IMR-90 (cell line): ENCODE results near the gene FAM217B. TPM values are rescaled to one million over a fixed set of nuclear protein-coding genes. Genes with fewer than 3 reads are reported as not detected.

Experiments used
- ATAC-seq: fragments of 200-7000 bp; cut with Tn5 transposase; 2 replicates; pipeline ENCODE4 v1.9.1; 2020; ENCODE audit warnings: low read depth, mild to moderate bottlenecking, moderate library complexity
- BruUV-seq: library from RNA; stranded (reverse); fragments of 400-500 nt; replicated peaks from 2 replicates; lab custom pipeline; 2021; lab: Mats Ljungman, UMichigan
- CTCF ChIA-PET: fragments of 300-600 bp; formaldehyde crosslinking; extraction: SDS; loops from one replicate; lab custom pipeline; 2021; ENCODE audit warnings: antibody characterized with exemption; lab: Yijun Ruan, JAX
- POLR2A ChIA-PET: fragments of 300-600 bp; sonication (Branson Sonifier 250); formaldehyde crosslinking; loops from one replicate; lab custom pipeline; 2022; ENCODE audit warnings: antibody characterized with exemption; ENCODE audit not compliant: unreplicated experiment; lab: Charles Lee
- DNase-seq: peaks from one replicate; pipeline ENCODE4 v3.0.0; 2013
- H2AFZ ChIP-seq: replicated peaks from 2 replicates; pipeline ENCODE3; 2013; ENCODE audit warnings: low read length, mild to moderate bottlenecking; ENCODE audit not compliant: poor library complexity
- H2AK5ac ChIP-seq: 2 replicates; pipeline ENCODE4 v1.6.1; 2013; ENCODE audit warnings: low read depth, low read length, inconsistent platforms
- H2AK9ac ChIP-seq: replicated peaks from 2 replicates; pipeline ENCODE3; 2013; ENCODE audit warnings: mild to moderate bottlenecking, low read depth, low read length, moderate library complexity; ENCODE audit not compliant: poor library complexity
- H2BK120ac ChIP-seq: 2 replicates; pipeline ENCODE4 v1.6.1; 2013; ENCODE audit warnings: low read depth, low read length, inconsistent platforms
- H2BK15ac ChIP-seq: 3 replicates; pipeline ENCODE4 v1.6.1; 2013; ENCODE audit warnings: low read depth, low read length, inconsistent platforms
- H2BK20ac ChIP-seq: 2 replicates; pipeline ENCODE4 v1.6.1; 2013; ENCODE audit warnings: low read depth, mild to moderate bottlenecking, inconsistent platforms, low read length, moderate library complexity
- H2BK5ac ChIP-seq: 2 replicates; pipeline ENCODE4 v1.6.1; 2013; ENCODE audit warnings: mild to moderate bottlenecking, low read depth, low read length, inconsistent platforms; ENCODE audit not compliant: poor library complexity, severe bottlenecking
- H3K14ac ChIP-seq: replicated peaks from 2 replicates; pipeline ENCODE4 v1.6.1; 2013; ENCODE audit warnings: low read depth, low read length, inconsistent platforms
- H3K18ac ChIP-seq: 2 replicates; pipeline ENCODE4 v1.6.1; 2013; ENCODE audit warnings: low read depth, low read length, control low read depth
- H3K23ac ChIP-seq: 2 replicates; pipeline ENCODE4 v1.6.1; 2013; ENCODE audit warnings: low read depth, low read length, inconsistent platforms
- H3K27ac ChIP-seq: 2 replicates; pipeline ENCODE4 v1.5.1; 2013; ENCODE audit warnings: mild to moderate bottlenecking, control low read depth, low read length; ENCODE audit not compliant: insufficient read depth
- H3K27me3 ChIP-seq: 2 replicates; pipeline ENCODE4 v1.6.1; 2013; ENCODE audit warnings: low read length; ENCODE audit not compliant: control insufficient read depth, insufficient read depth
- H3K36me3 ChIP-seq: 2 replicates; pipeline ENCODE4 v1.6.1; 2013; ENCODE audit warnings: low read length, mixed read lengths; ENCODE audit not compliant: control insufficient read depth, insufficient read depth
- H3K4ac ChIP-seq: 2 replicates; pipeline ENCODE4 v1.6.1; 2013; ENCODE audit warnings: low read depth, low read length, inconsistent platforms
- H3K4me1 ChIP-seq: 2 replicates; pipeline ENCODE4 v1.6.1; 2013; ENCODE audit warnings: low read length, mixed read lengths; ENCODE audit not compliant: control insufficient read depth, insufficient read depth
- H3K4me2 ChIP-seq: 2 replicates; pipeline ENCODE4 v1.6.1; 2013; ENCODE audit warnings: low read depth, mild to moderate bottlenecking, control low read depth, low read length, moderate library complexity
- H3K4me3 ChIP-seq: 2 replicates; pipeline ENCODE4 v1.5.1; 2013; ENCODE audit warnings: low read depth, mild to moderate bottlenecking, control low read depth, low read length, moderate library complexity; ENCODE audit not compliant: insufficient read depth
- H3K56ac ChIP-seq: 2 replicates; pipeline ENCODE4 v1.6.1; 2013; ENCODE audit warnings: low read length, inconsistent platforms; ENCODE audit not compliant: insufficient read depth; ENCODE audit errors: extremely low read depth
- H3K79me1 ChIP-seq, 2 experiments: 2 replicates each; pipeline ENCODE4 v1.6.1; 2013; ENCODE audit warnings: low read length in 2 of 2, inconsistent platforms in 1 of 2, low read depth in 1 of 2
- H3K9ac ChIP-seq: 2 replicates; pipeline ENCODE4 v1.6.1; 2013; ENCODE audit warnings: low read depth, low read length, control low read depth
- H3K9me1 ChIP-seq: 2 replicates; pipeline ENCODE4 v1.6.1; 2013; ENCODE audit warnings: low read length, inconsistent platforms; ENCODE audit not compliant: insufficient read depth
- H3K9me3 ChIP-seq: 2 replicates; pipeline ENCODE4 v1.6.1; 2013; ENCODE audit warnings: low read length; ENCODE audit not compliant: control insufficient read depth, insufficient read depth
- H4K20me1 ChIP-seq: 2 replicates; pipeline ENCODE4 v1.6.1; 2013; ENCODE audit warnings: low read length, inconsistent platforms; ENCODE audit not compliant: insufficient read depth
- H4K5ac ChIP-seq: 2 replicates; pipeline ENCODE4 v1.6.1; 2013; ENCODE audit warnings: mild to moderate bottlenecking, low read depth, low read length, control low read depth
- H4K8ac ChIP-seq, 2 experiments: 2 replicates each; pipeline ENCODE4 v1.6.1; 2013; ENCODE audit warnings: low read depth in 2 of 2, low read length in 2 of 2, control low read depth in 1 of 2, inconsistent platforms in 1 of 2
- H4K91ac ChIP-seq: 2 replicates; pipeline ENCODE4 v1.6.1; 2013; ENCODE audit warnings: low read depth, low read length, inconsistent platforms; ENCODE audit not compliant: insufficient read depth
- BHLHE40 ChIP-seq: fragments of 150-350 bp; IDR thresholded peaks from 2 replicates; pipeline ENCODE4 v1.6.1; 2016; ENCODE audit warnings: mild to moderate bottlenecking, low read depth, low read length
- CEBPB ChIP-seq: IDR thresholded peaks from 2 replicates; pipeline ENCODE4 v1.6.1; 2012; ENCODE audit warnings: low read depth, low read length, improper control_type of control experiment
- MXI1 ChIP-seq: IDR thresholded peaks from 2 replicates; pipeline ENCODE4 v1.6.1; 2012; ENCODE audit warnings: low read depth, mild to moderate bottlenecking, low read length, moderate library complexity, borderline replicate concordance
- RCOR1 ChIP-seq: IDR thresholded peaks from 2 replicates; pipeline ENCODE4 v1.6.1; 2012; ENCODE audit warnings: mild to moderate bottlenecking, low read length, improper control_type of control experiment; ENCODE audit not compliant: insufficient replicate concordance
- RFX5 ChIP-seq: IDR thresholded peaks from 2 replicates; pipeline ENCODE4 v1.8.0; 2012; ENCODE audit warnings: low read depth, mild to moderate bottlenecking, low read length, moderate library complexity
- WGBS, 2 experiments: methylation state at CpG; one replicate each; pipeline versions ENCODE4 v1.1.5 to v1.1.7; 2013; ENCODE audit warnings: missing lambda C conversion rate in 2 of 2; ENCODE audit not compliant: insufficient read length in 1 of 2; ENCODE audit errors: extremely low coverage in 2 of 2; 5-methylcytosine and 5-hydroxymethylcytosine counted together
- dilution Hi-C: fragments of 300-500 bp; cut with HindIII; formaldehyde crosslinking; loops from one replicate; pipeline ENCODE4 v1.14.3; 2018; ENCODE audit warnings: low sequenced_read_pairs; ENCODE audit not compliant: unreplicated experiment
- in situ Hi-C: fragments of 300-500 bp; cut with MboI; formaldehyde crosslinking; loops from 3 replicates; pipeline ENCODE4 v1.14.3; 2019; ENCODE audit warnings: low sequenced_read_pairs, inconsistent platforms, mixed read lengths
- intact Hi-C: fragments of 100-400 bp; cut with micrococcal nuclease; formaldehyde crosslinking; loops from 2 replicates; pipeline ENCODE4 v1.10.0; 2022
- polyA plus RNA-seq, 3 experiments: library from polyadenylated mRNA; depleted of rRNA; stranded (reverse); fragments of >200 nt; gene quantifications; 2 replicates each; pipeline ENCODE4 v1.2.3, GENCODE V29; 2012; ENCODE audit warnings: low replicate concordance in 1 of 3
- total RNA-seq: library from RNA; depleted of rRNA; stranded (reverse); fragments of >200 nt; gene quantifications from 2 replicates; pipeline ENCODE4 v1.2.3, GENCODE V29; 2012
- TF ChIP-seq, protein P1 (sequence below): fragments of 150-350 bp; IDR thresholded peaks from 2 replicates; pipeline ENCODE4 v1.6.1; 2016; ENCODE audit warnings: low read depth, mild to moderate bottlenecking, low read length, moderate library complexity, borderline replicate concordance

The FAM217B gene
- total and polyA plus RNA-seq, 2 of the 4 experiments (the other 2 are of a cell fraction) = 3.0 to 3.9 TPM

- DNase-seq = no peak
- Histone ChIP-seq H3K14ac (no peak overlapping the region), H3K4me1 (no peaks in the 10 kb centered on the region), H3K18ac (no peak overlapping the region), H3K79me1 (no peaks in the 10 kb centered on the region), H4K5ac (no peak overlapping the region), H3K36me3 (no peaks in the 10 kb centered on the region), H3K4me2 (no peak overlapping the region), H3K27ac (no peak overlapping the region), H3K27me3 (peaks cover 2% of the 10 kb centered on the region; the same call in 1 of the 2 replicates), H4K8ac (no peak overlapping the region), H3K56ac (no peak overlapping the region), H2BK15ac (no peak overlapping the region), H2AFZ (no peak overlapping the region), H2BK5ac (no peak overlapping the region), H3K9me3 (no peaks in the 10 kb centered on the region), H2AK9ac (no peak overlapping the region), H4K91ac (no peak overlapping the region), H2AK5ac (no peak overlapping the region), H2BK120ac (no peak overlapping the region), H3K9me1 (no peaks in the 10 kb centered on the region), H3K9ac (no peak overlapping the region), H3K4ac (no peak overlapping the region), H3K23ac (no peak overlapping the region), H3K4me3 (no peak overlapping the region), H4K20me1 (no peaks in the 10 kb centered on the region), H2BK20ac (no peak overlapping the region)
- TF ChIP-seq, protein P1, sequence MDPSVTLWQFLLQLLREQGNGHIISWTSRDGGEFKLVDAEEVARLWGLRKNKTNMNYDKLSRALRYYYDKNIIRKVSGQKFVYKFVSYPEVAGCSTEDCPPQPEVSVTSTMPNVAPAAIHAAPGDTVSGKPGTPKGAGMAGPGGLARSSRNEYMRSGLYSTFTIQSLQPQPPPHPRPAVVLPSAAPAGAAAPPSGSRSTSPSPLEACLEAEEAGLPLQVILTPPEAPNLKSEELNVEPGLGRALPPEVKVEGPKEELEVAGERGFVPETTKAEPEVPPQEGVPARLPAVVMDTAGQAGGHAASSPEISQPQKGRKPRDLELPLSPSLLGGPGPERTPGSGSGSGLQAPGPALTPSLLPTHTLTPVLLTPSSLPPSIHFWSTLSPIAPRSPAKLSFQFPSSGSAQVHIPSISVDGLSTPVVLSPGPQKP = no peak
- TF ChIP-seq CEBPB (no peak), BHLHE40 (no peak), RCOR1 (no peak), MXI1 (no peak), RFX5 (no peak)
- WGBS, 2 experiments = no CpG with 5 or more reads among the region's 8 CpGs
- BruUV-seq = no TSS peak
- no peak for ATAC-seq
- dilution Hi-C loops (no loop called here), intact Hi-C loops (no loop called here), in situ Hi-C loops (no loop called here)
- POLR2A ChIA-PET = no interaction called here
- CTCF ChIA-PET = no interaction called here
These were observed 45.0 kb downstream of the FAM217B start for GRCh38 chr20:59985164-59985563.
